Cardiac muscle cell (in vitro differentiated cells and primary cell): ENCODE data around the gene TARS2. TPM values are rescaled to one million over a fixed set of nuclear protein-coding genes. Genes with fewer than 3 reads are reported as not detected.

ENCODE experiments used
- DNase-seq, 2 donors: peaks; one replicate each; pipeline versions ENCODE4 v3.0.0 to v3.0.0-alpha.2; 2010 to 2017; ENCODE audit warnings: low read depth in 1 of 2, low spot score in 1 of 2
- H3K27ac ChIP-seq: fragments of 200-600 bp; sonication (generic); 2 replicates; pipeline ENCODE4 v1.5.1; 2016
- H3K27me3 ChIP-seq: fragments of 200-600 bp; sonication (generic); 2 replicates; pipeline ENCODE4 v1.6.0; 2016; ENCODE audit warnings: control low read depth
- H3K36me3 ChIP-seq: fragments of 200-600 bp; sonication (generic); 2 replicates; pipeline ENCODE4 v1.5.1; 2016; ENCODE audit warnings: control low read depth
- H3K4me1 ChIP-seq: fragments of 200-600 bp; sonication (generic); 2 replicates; pipeline ENCODE4 v1.8.1; 2017; ENCODE audit warnings: low read depth, mild to moderate bottlenecking, mixed run types
- H3K4me3 ChIP-seq: fragments of 200-600 bp; sonication (generic); 2 replicates; pipeline ENCODE4 v1.5.1; 2016; ENCODE audit warnings: mild to moderate bottlenecking
- H3K9me3 ChIP-seq: fragments of 200-600 bp; sonication (generic); 2 replicates; pipeline ENCODE4 v1.5.1; 2017; ENCODE audit warnings: low read depth, mild to moderate bottlenecking, control low read depth
- CTCF ChIP-seq: IDR thresholded peaks from 2 replicates; pipeline ENCODE4 v1.5.1; 2012; ENCODE audit warnings: low read depth, mild to moderate bottlenecking, low read length
- polyA plus RNA-seq: library from polyadenylated mRNA; unstranded; fragments of >200 nt; fragmentation: Nextera tagmentation; extraction: Ambion mirVana; gene quantifications from 2 replicates; pipeline ENCODE4 v1.2.1, GENCODE V29; 2016
- total RNA-seq: library from RNA; depleted of rRNA; stranded (reverse); fragments of >200 nt; gene quantifications from 2 replicates; pipeline ENCODE4 v1.2.3, GENCODE V29; 2016

Gene TARS2
- total and polyA plus RNA-seq, 2 experiments from 2014 or later = 35.7 to 46.8 TPM

- no peak for TF ChIP-seq CTCF
- H3K9me3 ChIP-seq = no peaks in the 10 kb centered on the region
- no peaks in the 10 kb centered on the region for H3K27me3 ChIP-seq
- peak in 1 of 2 donors; percentile 78 for DNase-seq
- peak within 1 kb of the TSS; percentile 76 for H3K27ac ChIP-seq
- peaks cover 14% of the 10 kb centered on the region for H3K36me3 ChIP-seq
- H3K4me1 ChIP-seq = peaks cover 9% of the 10 kb centered on the region
- H3K4me3 ChIP-seq = no peak within 1 kb of the TSS
These were observed 21.0 kb downstream of the TARS2 start, which contains the start of gene ECM1 for GRCh38 chr1:150507912-150508864. ECM1 (plus strand) TSS chr1:150508109; CDS start chr1:150508210, 101 bp downstream.

- Histone ChIP-seq H3K27ac (no peak overlapping the region), H3K9me3 (no peaks in the 10 kb centered on the region), H3K36me3 (peaks cover 14% of the 10 kb centered on the region), H3K4me3 (no peak overlapping the region), H3K4me1 (peaks cover 9% of the 10 kb centered on the region), H3K27me3 (no peaks in the 10 kb centered on the region)
- DNase-seq = no peak
- no peak for TF ChIP-seq CTCF
These were observed 21.8 kb downstream of the TARS2 start for GRCh38 chr1:150508982-150509381.

GRCh38 chr1:150511551-150511950, 24.3 kb downstream of the TARS2 start:
- Histone ChIP-seq H3K27me3 (no peaks in the 10 kb centered on the region), H3K4me1 (peaks cover 11% of the 10 kb centered on the region), H3K9me3 (no peaks in the 10 kb centered on the region), H3K4me3 (no peak overlapping the region), H3K36me3 (no peaks in the 10 kb centered on the region), H3K27ac (no peak overlapping the region)
- no peak for DNase-seq
- no peak for TF ChIP-seq CTCF

- H3K4me1 ChIP-seq = peaks cover 11% of the 10 kb centered on the region
- TF ChIP-seq CTCF = no peak
- no peaks in the 10 kb centered on the region for H3K9me3 ChIP-seq
- no peak overlapping the region for H3K4me3 ChIP-seq
- no peak for DNase-seq
- H3K27ac ChIP-seq = no peak overlapping the region
- H3K27me3 ChIP-seq = no peaks in the 10 kb centered on the region
- no peaks in the 10 kb centered on the region for H3K36me3 ChIP-seq
These were observed 24.9 kb downstream of the TARS2 start for GRCh38 chr1:150511985-150512660.

GRCh38 chr1:150512846-150513245, 25.6 kb downstream of the TARS2 start:
- no peaks in the 10 kb centered on the region for H3K9me3 ChIP-seq
- peaks cover 11% of the 10 kb centered on the region for H3K4me1 ChIP-seq
- no peaks in the 10 kb centered on the region for H3K36me3 ChIP-seq
- no peak overlapping the region for H3K4me3 ChIP-seq
- H3K27ac ChIP-seq = no peak overlapping the region
- no peak for DNase-seq
- no peaks in the 10 kb centered on the region for H3K27me3 ChIP-seq
- no peak for TF ChIP-seq CTCF
